SK-N-SH (cell line): ENCODE data around the gene CPNE1.

ENCODE experiments used
- CHD2 ChIP-seq: fragments of 150-350 bp; IDR thresholded peaks from 2 replicates; pipeline ENCODE4 v1.6.1; 2018; ENCODE audit warnings: low read length; ENCODE audit not compliant: partially characterized antibody
- CTCF ChIP-seq: fragments of 200-600 bp; sonication (generic); IDR thresholded peaks from 2 replicates; pipeline ENCODE4 v1.6.1; 2017; ENCODE audit warnings: antibody characterized with exemption, mild to moderate bottlenecking, moderate library complexity
- FOSL2 ChIP-seq: IDR thresholded peaks from 2 replicates; pipeline ENCODE4 v1.4.0; 2012; ENCODE audit warnings: low read depth, mild to moderate bottlenecking, moderate library complexity, borderline replicate concordance
- JUND ChIP-seq: IDR thresholded peaks from 2 replicates; pipeline ENCODE4 v1.4.0; 2012
- MAX ChIP-seq: IDR thresholded peaks from 2 replicates; pipeline ENCODE4 v1.4.0; 2012; ENCODE audit warnings: low read depth
- MXI1 ChIP-seq: IDR thresholded peaks from 2 replicates; pipeline ENCODE4 v1.6.1; 2012; ENCODE audit warnings: mild to moderate bottlenecking, low read depth, low read length, improper control_type of control experiment
- SMC3 ChIP-seq: IDR thresholded peaks from 2 replicates; pipeline ENCODE4 v1.6.1; 2012; ENCODE audit warnings: low read depth, low read length, improper control_type of control experiment
- TAF1 ChIP-seq: IDR thresholded peaks from 2 replicates; pipeline ENCODE4 v1.6.1; 2012; ENCODE audit warnings: low read depth, mild to moderate bottlenecking, low read length, moderate library complexity, borderline replicate concordance
- USF2 ChIP-seq: fragments of 150-350 bp; IDR thresholded peaks from 2 replicates; pipeline ENCODE4 v1.6.1; 2017; ENCODE audit warnings: antibody characterized with exemption, low read length, low read depth, borderline replicate concordance

GRCh38 chr20:35644806-35645205 is 19.9 kb downstream of the CPNE1 start:
- TF ChIP-seq CTCF = no peak
- no peak for TF ChIP-seq FOSL2
- TF ChIP-seq USF2 = no peak
- no peak for TF ChIP-seq MXI1
- no peak for TF ChIP-seq SMC3
- TF ChIP-seq CHD2 = no peak
- no peak for TF ChIP-seq JUND
- no peak for TF ChIP-seq TAF1
- TF ChIP-seq MAX = no peak
